ENCODE data around the gene SLC45A2. TPM values are rescaled to one million over a fixed set of nuclear protein-coding genes. Genes with fewer than 3 reads are reported as not detected.

The SLC45A2 gene
- total RNA-seq, 1 experiment from 2014 or later, result 0.28 TPM

DNA sequence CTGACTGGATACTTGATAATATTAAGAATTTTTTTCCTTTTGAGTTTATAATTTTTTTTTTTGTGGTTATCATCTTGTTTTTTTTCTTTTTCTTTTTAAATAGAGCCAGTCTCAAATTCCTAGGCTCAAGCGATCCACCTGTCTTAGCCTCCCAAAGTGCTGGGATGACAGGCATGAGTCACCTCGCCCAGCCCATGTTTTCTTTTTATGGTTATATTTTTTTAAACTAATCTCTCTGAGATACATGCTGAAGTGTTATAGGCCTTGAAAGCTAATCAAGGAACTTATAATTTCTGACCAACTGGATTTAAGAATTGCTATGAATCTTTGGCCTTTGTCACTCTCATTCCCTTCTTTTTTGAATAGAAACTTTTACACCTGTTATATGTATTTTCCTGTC lies 30.1 kb upstream of the SLC45A2 start:
- no peak for DNase-seq (ENCODE audit: low spot score)
- H3K9me3 ChIP-seq (ENCODE audit: low read depth, low read length, poor library complexity, severe bottlenecking), result no peaks in the 10 kb centered on the region
- no peaks in the 10 kb centered on the region for H3K4me1 ChIP-seq (ENCODE audit: insufficient read depth, low read length, poor library complexity, severe bottlenecking)
- ChIA-PET POLR2A (ENCODE audit: low non-redundant PET) (no interaction called here), CTCF (no interaction called here)
- no peak overlapping the region for H3K27ac ChIP-seq (ENCODE audit: low read depth, low read length, poor library complexity, severe bottlenecking)
- no TSS peak for BruUV-seq (replicated peaks)
- no peak overlapping the region for H3K4me3 ChIP-seq (ENCODE audit: low read depth, low read length, poor library complexity, severe bottlenecking)
- no peaks in the 10 kb centered on the region for H3K27me3 ChIP-seq (replicated peaks; ENCODE audit: insufficient read depth, low read depth, low read length, poor library complexity)
- TF ChIP-seq EZH2 (IDR thresholded peaks at IDR 0.05; ENCODE audit: borderline replicate concordance, low read depth, low read length, poor library complexity, severe bottlenecking), result no peak
- TF ChIP-seq, protein P1, sequence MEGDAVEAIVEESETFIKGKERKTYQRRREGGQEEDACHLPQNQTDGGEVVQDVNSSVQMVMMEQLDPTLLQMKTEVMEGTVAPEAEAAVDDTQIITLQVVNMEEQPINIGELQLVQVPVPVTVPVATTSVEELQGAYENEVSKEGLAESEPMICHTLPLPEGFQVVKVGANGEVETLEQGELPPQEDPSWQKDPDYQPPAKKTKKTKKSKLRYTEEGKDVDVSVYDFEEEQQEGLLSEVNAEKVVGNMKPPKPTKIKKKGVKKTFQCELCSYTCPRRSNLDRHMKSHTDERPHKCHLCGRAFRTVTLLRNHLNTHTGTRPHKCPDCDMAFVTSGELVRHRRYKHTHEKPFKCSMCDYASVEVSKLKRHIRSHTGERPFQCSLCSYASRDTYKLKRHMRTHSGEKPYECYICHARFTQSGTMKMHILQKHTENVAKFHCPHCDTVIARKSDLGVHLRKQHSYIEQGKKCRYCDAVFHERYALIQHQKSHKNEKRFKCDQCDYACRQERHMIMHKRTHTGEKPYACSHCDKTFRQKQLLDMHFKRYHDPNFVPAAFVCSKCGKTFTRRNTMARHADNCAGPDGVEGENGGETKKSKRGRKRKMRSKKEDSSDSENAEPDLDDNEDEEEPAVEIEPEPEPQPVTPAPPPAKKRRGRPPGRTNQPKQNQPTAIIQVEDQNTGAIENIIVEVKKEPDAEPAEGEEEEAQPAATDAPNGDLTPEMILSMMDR (conservative IDR thresholded peaks at IDR 0.05; ENCODE audit: low read depth, low read length), result no peak
- intact Hi-C loops (cut with micrococcal nuclease; ENCODE audit: unreplicated experiment), result loop anchor here (5.0 kb wide), 1 partner anchor 888 kb away; no protein-coding TSS in a partner anchor
- H3K36me3 ChIP-seq (ENCODE audit: insufficient read depth, low read length, poor library complexity, severe bottlenecking), result no peaks in the 10 kb centered on the region

DNA sequence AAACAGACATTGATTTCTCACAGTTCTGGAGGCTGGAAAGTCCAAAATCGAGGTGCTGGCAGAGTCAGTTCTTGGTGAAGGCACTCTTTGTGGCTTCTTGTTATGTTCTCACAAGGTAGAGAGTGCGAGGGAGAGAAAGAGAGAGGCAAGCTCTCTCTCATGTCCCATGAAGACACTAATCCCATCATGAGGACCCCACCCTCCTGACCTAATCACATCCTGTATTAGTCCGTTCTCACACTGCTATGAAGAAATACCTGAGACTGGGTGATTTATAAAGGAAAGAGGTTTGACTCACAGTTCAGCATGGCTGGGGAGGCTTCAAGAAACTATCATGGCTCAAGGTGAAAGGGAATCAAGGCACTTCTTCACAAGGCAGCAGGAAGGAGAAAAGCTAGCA lies 29.1 kb upstream of the SLC45A2 start:
- intact Hi-C loops (cut with micrococcal nuclease; ENCODE audit: unreplicated experiment), result no loop called here
- Histone ChIP-seq H3K36me3 (ENCODE audit: insufficient read depth, low read length, poor library complexity, severe bottlenecking) (no peaks in the 10 kb centered on the region), H3K4me1 (ENCODE audit: insufficient read depth, low read length, poor library complexity, severe bottlenecking) (peaks cover 4% of the 10 kb centered on the region), H3K27ac (ENCODE audit: low read depth, low read length, poor library complexity, severe bottlenecking) (no peak overlapping the region), H3K9me3 (ENCODE audit: low read depth, low read length, poor library complexity, severe bottlenecking) (no peaks in the 10 kb centered on the region), H3K27me3 (replicated peaks; ENCODE audit: insufficient read depth, low read depth, low read length, poor library complexity) (no peaks in the 10 kb centered on the region), H3K4me3 (ENCODE audit: low read depth, low read length, poor library complexity, severe bottlenecking) (no peak overlapping the region)
- no peak for DNase-seq (ENCODE audit: low spot score)
- ChIA-PET POLR2A (ENCODE audit: low non-redundant PET) (interaction anchor here (0.7 kb wide), 1 partner anchor 128 kb away, joined by 3 read pairs; no protein-coding TSS in a partner anchor), CTCF (no interaction called here)
- no TSS peak for BruUV-seq (replicated peaks)
- TF ChIP-seq EZH2 (IDR thresholded peaks at IDR 0.05; ENCODE audit: borderline replicate concordance, low read depth, low read length, poor library complexity, severe bottlenecking), result no peak
- TF ChIP-seq, protein P1 (conservative IDR thresholded peaks at IDR 0.05; ENCODE audit: low read depth, low read length), result no peak

DNA sequence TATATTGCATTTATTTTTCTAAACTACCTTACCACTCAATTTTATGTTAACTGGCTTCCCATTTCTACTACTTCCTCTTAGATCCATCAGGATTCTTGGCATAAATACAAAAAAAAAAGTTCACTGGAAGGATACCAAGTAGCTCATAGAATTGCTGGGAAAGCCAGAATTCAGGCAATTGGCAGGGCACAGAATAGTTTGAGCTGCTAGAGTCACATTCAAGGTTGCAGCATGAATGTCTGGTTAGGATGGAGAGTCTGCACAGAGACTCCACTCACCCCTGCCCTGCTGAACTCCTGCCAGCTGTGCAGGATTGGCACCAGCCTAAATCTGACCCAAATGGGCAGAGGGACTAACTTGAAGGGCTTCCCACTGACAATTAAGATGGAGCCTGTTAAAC lies 28.3 kb upstream of the SLC45A2 start:
- TF ChIP-seq, protein P1 (conservative IDR thresholded peaks at IDR 0.05; ENCODE audit: low read depth, low read length), result no peak
- TF ChIP-seq EZH2 (IDR thresholded peaks at IDR 0.05; ENCODE audit: borderline replicate concordance, low read depth, low read length, poor library complexity, severe bottlenecking), result no peak
- CTCF ChIA-PET, result no interaction called here
- peaks cover 5% of the 10 kb centered on the region for H3K4me1 ChIP-seq (ENCODE audit: insufficient read depth, low read length, poor library complexity, severe bottlenecking)
- no peak for DNase-seq (ENCODE audit: low spot score)
- H3K27me3 ChIP-seq (replicated peaks; ENCODE audit: insufficient read depth, low read depth, low read length, poor library complexity), result no peaks in the 10 kb centered on the region
- POLR2A ChIA-PET (ENCODE audit: low non-redundant PET), result interaction anchor here (1.0 kb wide), 1 partner anchor 518 kb away, joined by 3 read pairs; no protein-coding TSS in a partner anchor
- intact Hi-C loops (cut with micrococcal nuclease; ENCODE audit: unreplicated experiment), result no loop called here
- no peak overlapping the region for H3K4me3 ChIP-seq (ENCODE audit: low read depth, low read length, poor library complexity, severe bottlenecking)
- H3K9me3 ChIP-seq (ENCODE audit: low read depth, low read length, poor library complexity, severe bottlenecking), result no peaks in the 10 kb centered on the region
- no peaks in the 10 kb centered on the region for H3K36me3 ChIP-seq (ENCODE audit: insufficient read depth, low read length, poor library complexity, severe bottlenecking)
- H3K27ac ChIP-seq (ENCODE audit: low read depth, low read length, poor library complexity, severe bottlenecking), result no peak overlapping the region
- BruUV-seq (replicated peaks), result no TSS peak

Measured in A673 (cell line).